ENCODE data around the gene CDIP1.

- no peak for TF ChIP-seq CTCF (conservative IDR thresholded peaks at IDR 0.05; ENCODE audit: low read depth in 2 of 2)
- no peak for TF ChIP-seq JUNB (IDR thresholded peaks at IDR 0.05; ENCODE audit: unreplicated experiment)
- TF ChIP-seq REST (IDR thresholded peaks at IDR 0.05; ENCODE audit: unreplicated experiment), result no peak
- TF ChIP-seq EZH2 (IDR thresholded peaks at IDR 0.05; ENCODE audit: low read depth, unreplicated experiment), result no peak
- TF ChIP-seq EZH2phosphoT487 (IDR thresholded peaks at IDR 0.05; ENCODE audit: unreplicated experiment), result no peak
Measured at GRCh38 chr16:4525634-4526277, 12.8 kb downstream of the CDIP1 start.
